Measurements from ENCODE around the gene HNRNPLL.
"Not testable (repeated sequence)": the region's sequence is repeated elsewhere in the genome, so short reads cannot be mapped to it uniquely, and the experiment has no call there.

The HNRNPLL gene

GRCh38 chr2:38619458-38620164, 16.9 kb upstream of the HNRNPLL start:
- DNase-seq: no peak

GRCh38 chr2:38617301-38617700, 14.6 kb upstream of the HNRNPLL start:
- DNase-seq: no peak

- DNase-seq: no peak
These were observed 12.5 kb upstream of the HNRNPLL start for GRCh38 chr2:38615237-38615636.

GRCh38 chr2:38613849-38614213, 11.1 kb upstream of the HNRNPLL start:
- DNase-seq: no peak

- no peak for DNase-seq
These were observed 10.6 kb upstream of the HNRNPLL start for GRCh38 chr2:38613126-38613848.

GRCh38 chr2:38610851-38611801, 8.4 kb upstream of the HNRNPLL start:
- no peak for DNase-seq

GRCh38 chr2:38609246-38609645, 6.5 kb upstream of the HNRNPLL start:
- DNase-seq: not testable (repeated sequence)

GRCh38 chr2:38608755-38609154, 6.0 kb upstream of the HNRNPLL start:
- no peak for DNase-seq

GRCh38 chr2:38605298-38605830, 2.6 kb upstream of the HNRNPLL start:
- DNase-seq: no peak

- peak; percentile 84 for DNase-seq
These were observed 918 bp upstream of the HNRNPLL start for GRCh38 chr2:38603402-38604290.

- DNase-seq: no peak
These were observed 494 bp downstream of the HNRNPLL start for GRCh38 chr2:38602136-38602731.

GRCh38 chr2:38601463-38602135, 1.1 kb downstream of the HNRNPLL start:
- DNase-seq: no peak

GRCh38 chr2:38600921-38601455, 1.7 kb downstream of the HNRNPLL start:
- no peak for DNase-seq

GRCh38 chr2:38600242-38600891, 2.4 kb downstream of the HNRNPLL start:
- no peak for DNase-seq

- no peak for DNase-seq
These were observed 3.0 kb downstream of the HNRNPLL start for GRCh38 chr2:38599706-38600105.

- no peak for DNase-seq
These were observed 3.8 kb downstream of the HNRNPLL start for GRCh38 chr2:38598991-38599295.

GRCh38 chr2:38598200-38598990, 4.3 kb downstream of the HNRNPLL start:
- DNase-seq: no peak

- no peak for DNase-seq
These were observed 5.6 kb downstream of the HNRNPLL start for GRCh38 chr2:38597115-38597514.

GRCh38 chr2:38596229-38596628, 6.5 kb downstream of the HNRNPLL start:
- DNase-seq: no peak
